Neural cell (in vitro differentiated cells): ENCODE data around the gene SWAP70.

ENCODE experiments used
- CTCF ChIP-seq: fragments of 450-650 bp; IDR thresholded peaks from 2 replicates; pipeline ENCODE4 v1.5.1; 2014; ENCODE audit warnings: antibody characterized with exemption, mild to moderate bottlenecking, moderate library complexity; ENCODE audit not compliant: poor library complexity, severe bottlenecking
- EP300 ChIP-seq: fragments of 450-650 bp; conservative IDR thresholded peaks from 2 replicates; pipeline ENCODE4 v1.6.1; 2014; ENCODE audit warnings: antibody characterized with exemption, mild to moderate bottlenecking, moderate library complexity; ENCODE audit not compliant: poor library complexity, severe bottlenecking
- TAF1 ChIP-seq: IDR thresholded peaks from 2 replicates; pipeline ENCODE4 v1.6.1; 2012; ENCODE audit warnings: low read depth

DNA sequence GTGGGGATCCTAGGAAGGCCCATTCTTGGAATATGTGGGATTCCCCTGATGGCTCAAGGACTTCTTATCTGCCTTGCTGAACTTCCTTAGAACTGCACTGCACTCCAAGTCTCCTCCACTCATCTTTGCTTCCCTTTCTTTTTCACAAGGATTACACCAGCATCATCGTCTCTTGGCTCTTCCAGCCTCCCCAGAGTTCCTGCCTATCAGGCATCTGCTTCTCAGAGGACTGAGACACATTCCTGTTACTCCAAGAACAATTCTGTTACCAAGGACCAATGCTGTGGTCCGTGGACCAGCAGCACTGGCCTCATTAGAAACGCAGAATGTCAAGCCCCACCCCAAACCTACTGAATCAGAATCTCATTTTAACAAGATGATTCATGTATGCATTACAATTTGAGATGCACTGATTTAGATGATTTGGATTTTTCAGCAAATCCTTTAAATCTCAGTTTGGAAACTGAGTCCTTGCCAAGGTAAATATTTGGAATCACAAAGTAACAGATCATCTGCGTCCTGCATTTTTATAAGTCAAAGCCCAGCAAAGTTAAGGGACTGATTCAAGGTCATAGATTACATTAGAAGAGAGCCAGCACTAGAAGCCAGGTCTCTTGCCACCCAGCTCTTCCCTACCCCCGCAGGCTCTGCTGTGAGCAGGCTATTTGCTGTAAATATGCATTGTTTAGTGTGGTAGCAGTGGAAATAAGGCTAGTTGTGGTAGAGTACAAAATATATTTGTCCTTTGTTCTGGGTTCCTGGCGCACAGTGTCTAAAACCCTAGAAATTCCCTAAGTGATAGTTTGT lies 110.9 kb downstream of the SWAP70 start:
- TF ChIP-seq CTCF (no peak), EP300 (no peak), TAF1 (no peak)
